ENCODE data around the gene NIPBL. TPM values are rescaled to one million over a fixed set of nuclear protein-coding genes. Genes with fewer than 3 reads are reported as not detected.

The NIPBL gene
- total and polyA plus RNA-seq, 2 of the 13 experiments (the other 11 are each of a cell fraction or from before 2014, with no cell fraction given) = 12.3 to 32.3 TPM

- TF ChIP-seq ZBTB4 (CRISPR knock-in tag; IDR thresholded peaks at IDR 0.05; ENCODE audit: borderline replicate concordance) (no peak), ZNF713 (CRISPR knock-in tag; IDR thresholded peaks at IDR 0.05) (no peak), ZBTB39 (CRISPR knock-in tag; IDR thresholded peaks at IDR 0.05) (no peak), ZNF792 (CRISPR knock-in tag; IDR thresholded peaks at IDR 0.05) (no peak), CBX5 (CRISPR knock-in tag; IDR thresholded peaks at IDR 0.05; ENCODE audit: borderline replicate concordance) (no peak), ZNF121 (CRISPR knock-in tag; IDR thresholded peaks at IDR 0.05) (no peak), NCOA5 (CRISPR knock-in tag; IDR thresholded peaks at IDR 0.05) (no peak), CBX2 (IDR thresholded peaks at IDR 0.05; ENCODE audit: low read depth, low read length) (no peak), CBX2 (CRISPR knock-in tag; IDR thresholded peaks at IDR 0.05; ENCODE audit: low read depth) (no peak), HNRNPH1 (optimal IDR thresholded peaks at IDR 0.05; ENCODE audit: low read depth, low read length) (no peak), ZNF720 (CRISPR knock-in tag; IDR thresholded peaks at IDR 0.05) (no peak), ZFP90 (CRISPR knock-in tag; IDR thresholded peaks at IDR 0.05; ENCODE audit: borderline replicate concordance) (no peak), GATAD2A (CRISPR knock-in tag; IDR thresholded peaks at IDR 0.05) (no peak), MLX (CRISPR knock-in tag; IDR thresholded peaks at IDR 0.05) (no peak), NR2C2 (CRISPR knock-in tag; IDR thresholded peaks at IDR 0.05; ENCODE audit: borderline replicate concordance) (no peak), SPEN (CRISPR knock-in tag; IDR thresholded peaks at IDR 0.05; ENCODE audit: low read depth) (no peak), TCF12 (IDR thresholded peaks at IDR 0.05) (no peak), TCF12 (CRISPR knock-in tag; IDR thresholded peaks at IDR 0.05) (no peak), ZNF607 (CRISPR knock-in tag; IDR thresholded peaks at IDR 0.05; ENCODE audit: borderline replicate concordance) (no peak), SCMH1 (CRISPR knock-in tag; IDR thresholded peaks at IDR 0.05; ENCODE audit: borderline replicate concordance) (no peak), ZNF609 (CRISPR knock-in tag; IDR thresholded peaks at IDR 0.05; ENCODE audit: borderline replicate concordance) (peak; percentile 96)
Observed at GRCh38 chr5:37086466-37087173, 210.1 kb downstream of the NIPBL start (continued).

All from HepG2 (cell line).